Coronary artery (tissue), 2 donors: Measurements from ENCODE around the gene GRHL3.

Experiments
- DNase-seq: peaks from one replicate; pipeline ENCODE4 v3.0.0-alpha.2; 2017; ENCODE audit warnings: low spot score
- H3K27ac ChIP-seq, 2 donors: fragments of 200-600 bp; sonication (generic); one replicate each; pipeline ENCODE4 v1.5.1; 2016 to 2019
- H3K4me3 ChIP-seq: fragments of 200-600 bp; sonication (generic); 2 replicates; pipeline ENCODE4 v1.5.1; 2016; ENCODE audit warnings: mild to moderate bottlenecking, moderate library complexity
- TF ChIP-seq, protein P1 (sequence below): fragments of 200-600 bp; sonication (generic); IDR thresholded peaks from one replicate; pipeline ENCODE4 v1.5.1; 2019; ENCODE audit warnings: antibody characterized with exemption

Gene GRHL3

DNA sequence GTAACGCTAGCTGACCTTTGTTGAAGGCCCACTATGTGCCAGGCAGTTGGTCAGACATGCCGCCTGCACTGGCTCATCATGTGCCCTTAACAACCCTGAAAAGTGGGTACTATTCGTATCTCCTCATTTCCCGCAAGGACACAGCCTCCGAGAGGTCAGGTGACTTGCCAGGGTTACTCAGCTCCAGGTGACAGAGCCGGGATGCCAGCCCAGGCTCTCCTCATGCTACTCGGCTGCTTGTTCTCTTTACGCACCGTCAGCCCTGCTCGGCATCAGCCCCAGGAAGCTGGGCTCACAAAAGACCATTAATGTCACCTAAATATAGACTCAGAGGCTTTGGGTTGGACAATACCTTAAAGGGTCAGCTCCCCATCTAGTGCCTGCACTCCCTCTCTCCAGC is 29.0 kb downstream of the GRHL3 start:
- DNase-seq: no peak
- H3K27ac ChIP-seq: no peak overlapping the region
- no peak overlapping the region for H3K4me3 ChIP-seq
- TF ChIP-seq, protein P1, sequence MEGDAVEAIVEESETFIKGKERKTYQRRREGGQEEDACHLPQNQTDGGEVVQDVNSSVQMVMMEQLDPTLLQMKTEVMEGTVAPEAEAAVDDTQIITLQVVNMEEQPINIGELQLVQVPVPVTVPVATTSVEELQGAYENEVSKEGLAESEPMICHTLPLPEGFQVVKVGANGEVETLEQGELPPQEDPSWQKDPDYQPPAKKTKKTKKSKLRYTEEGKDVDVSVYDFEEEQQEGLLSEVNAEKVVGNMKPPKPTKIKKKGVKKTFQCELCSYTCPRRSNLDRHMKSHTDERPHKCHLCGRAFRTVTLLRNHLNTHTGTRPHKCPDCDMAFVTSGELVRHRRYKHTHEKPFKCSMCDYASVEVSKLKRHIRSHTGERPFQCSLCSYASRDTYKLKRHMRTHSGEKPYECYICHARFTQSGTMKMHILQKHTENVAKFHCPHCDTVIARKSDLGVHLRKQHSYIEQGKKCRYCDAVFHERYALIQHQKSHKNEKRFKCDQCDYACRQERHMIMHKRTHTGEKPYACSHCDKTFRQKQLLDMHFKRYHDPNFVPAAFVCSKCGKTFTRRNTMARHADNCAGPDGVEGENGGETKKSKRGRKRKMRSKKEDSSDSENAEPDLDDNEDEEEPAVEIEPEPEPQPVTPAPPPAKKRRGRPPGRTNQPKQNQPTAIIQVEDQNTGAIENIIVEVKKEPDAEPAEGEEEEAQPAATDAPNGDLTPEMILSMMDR: no peak

DNA sequence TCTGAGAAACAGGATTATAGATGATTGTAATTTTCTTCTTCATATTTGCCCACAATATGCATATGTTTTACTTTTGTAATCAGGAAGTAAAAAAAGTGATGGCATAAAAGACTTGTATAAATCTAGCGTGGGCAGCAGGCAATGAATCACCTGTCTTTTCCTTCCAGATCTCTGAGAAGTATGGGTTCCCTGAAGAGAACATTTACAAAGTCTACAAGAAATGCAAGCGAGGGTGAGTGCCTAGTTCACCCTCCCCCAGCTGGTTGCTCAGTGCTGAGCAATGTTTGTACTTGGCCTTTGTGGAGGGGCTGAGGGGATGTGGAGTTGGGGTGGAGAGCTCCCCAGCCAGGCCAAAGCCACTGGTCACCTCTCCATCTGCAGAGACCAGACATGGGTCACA is 30.7 kb downstream of the GRHL3 start:
- TF ChIP-seq, protein P1: no peak
- H3K27ac ChIP-seq: no peak overlapping the region
- no peak overlapping the region for H3K4me3 ChIP-seq
- no peak for DNase-seq

DNA sequence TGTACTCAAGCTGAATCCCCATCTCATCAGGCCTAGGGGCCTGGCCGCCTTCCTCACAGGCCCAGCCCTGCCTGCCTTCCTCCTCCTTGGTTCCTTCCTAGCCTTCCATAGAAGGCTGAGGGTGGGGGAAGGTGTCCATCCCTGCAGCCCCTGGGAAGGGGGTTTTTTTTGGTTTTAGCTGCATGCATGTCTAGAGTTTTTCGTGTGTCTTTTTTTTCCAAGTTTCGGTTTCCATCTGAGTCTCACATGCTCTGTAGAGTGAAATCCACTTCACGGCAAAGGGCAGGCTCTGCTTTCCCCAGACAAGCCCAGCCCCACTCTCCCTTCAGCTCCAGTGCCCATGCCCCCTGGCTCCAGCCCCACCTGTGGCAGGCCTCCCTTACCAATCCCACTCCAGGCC is 32.1 kb downstream of the GRHL3 start:
- Histone ChIP-seq H3K27ac (no peak overlapping the region), H3K4me3 (no peak overlapping the region)
- DNase-seq: no peak
- TF ChIP-seq, protein P1: no peak

DNA sequence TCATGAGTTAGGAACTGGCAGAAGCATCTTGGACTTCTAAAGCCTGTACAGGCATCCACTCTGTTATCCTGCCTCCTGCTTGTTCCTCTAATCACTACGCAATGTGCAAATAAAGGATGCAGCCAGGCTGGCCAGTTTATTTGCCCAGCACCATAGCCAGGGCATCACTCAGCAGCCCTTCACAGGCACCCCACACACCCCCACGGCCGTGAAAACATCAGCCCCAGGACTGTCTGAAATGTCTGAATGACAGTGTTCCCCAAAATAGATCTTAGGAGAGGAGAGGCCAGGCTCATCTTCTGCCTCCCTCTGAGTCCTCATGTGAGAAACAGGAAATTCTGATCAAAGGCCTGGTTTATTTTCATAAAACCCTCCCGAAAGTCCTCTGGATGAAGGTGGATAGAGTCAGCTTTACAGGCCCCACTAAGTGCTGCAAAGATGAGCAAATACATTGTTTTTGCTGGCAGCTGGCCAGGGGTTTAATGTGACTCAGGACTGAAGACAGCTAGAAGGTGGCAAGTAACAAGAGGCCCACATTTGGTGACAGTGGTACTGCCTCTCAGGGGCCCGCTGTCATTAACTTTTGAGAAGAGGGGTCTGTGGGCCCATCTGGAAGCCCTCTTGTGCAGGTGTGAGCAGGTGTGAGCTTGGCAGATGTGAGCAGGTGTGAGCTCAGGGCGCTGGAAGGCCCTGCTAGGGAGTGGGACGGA is 32.9 kb downstream of the GRHL3 start:
- H3K4me3 ChIP-seq: no peak overlapping the region
- TF ChIP-seq, protein P1: no peak
- H3K27ac ChIP-seq: no peak overlapping the region
- no peak for DNase-seq

DNA sequence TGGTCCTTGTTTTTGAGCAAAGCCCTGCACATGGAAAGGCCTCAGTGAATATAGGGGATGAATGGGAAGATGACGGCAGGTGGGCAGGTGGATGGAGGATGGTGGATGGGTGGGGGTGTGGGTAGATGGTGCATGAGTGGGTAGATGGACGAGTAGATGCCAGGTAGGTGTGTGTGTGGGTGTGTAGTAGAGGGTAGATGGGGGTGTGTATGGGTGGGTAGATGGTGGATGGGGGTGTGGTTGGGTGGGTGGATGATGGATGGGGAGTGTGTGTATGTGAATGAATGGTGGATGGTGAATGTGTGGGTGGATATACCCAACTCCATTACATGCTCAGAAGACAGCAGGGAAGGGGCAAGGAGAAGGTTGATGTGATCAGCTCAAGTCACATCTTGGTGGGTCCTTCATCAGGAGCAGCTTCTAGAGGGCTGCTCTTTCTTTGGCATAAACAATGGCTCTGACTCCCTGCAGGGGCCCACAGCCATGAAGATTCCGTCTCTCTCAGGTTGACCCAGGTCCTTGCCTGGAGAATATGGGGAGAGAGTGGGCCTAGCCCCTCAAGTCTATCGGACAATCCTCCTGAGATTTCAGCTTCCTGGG is 34.2 kb downstream of the GRHL3 start:
- TF ChIP-seq, protein P1: no peak
- Histone ChIP-seq H3K27ac (no peak overlapping the region), H3K4me3 (no peak overlapping the region)
- DNase-seq: no peak

DNA sequence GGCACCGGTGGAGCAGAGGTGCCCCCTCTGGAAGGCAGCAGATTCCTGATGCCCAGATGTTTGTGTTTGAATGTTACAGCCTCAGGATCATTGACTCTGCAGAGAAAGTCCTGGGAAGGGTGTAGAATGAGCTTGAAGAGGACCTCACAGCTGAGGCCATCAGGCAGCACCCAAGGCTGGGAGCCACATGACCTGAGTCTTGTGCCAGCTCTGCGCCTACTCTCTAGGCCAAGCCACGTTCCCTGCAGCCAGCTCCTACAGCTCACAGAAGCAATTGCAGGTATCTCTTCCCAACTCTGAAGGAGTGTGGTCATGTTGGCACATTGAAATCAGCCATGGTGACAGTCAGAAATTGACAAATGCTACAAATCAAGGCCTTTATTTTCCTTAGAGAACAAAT is 36.3 kb downstream of the GRHL3 start:
- TF ChIP-seq, protein P1: no peak
- Histone ChIP-seq H3K4me3 (no peak overlapping the region), H3K27ac (no peak overlapping the region)
- DNase-seq: no peak

DNA sequence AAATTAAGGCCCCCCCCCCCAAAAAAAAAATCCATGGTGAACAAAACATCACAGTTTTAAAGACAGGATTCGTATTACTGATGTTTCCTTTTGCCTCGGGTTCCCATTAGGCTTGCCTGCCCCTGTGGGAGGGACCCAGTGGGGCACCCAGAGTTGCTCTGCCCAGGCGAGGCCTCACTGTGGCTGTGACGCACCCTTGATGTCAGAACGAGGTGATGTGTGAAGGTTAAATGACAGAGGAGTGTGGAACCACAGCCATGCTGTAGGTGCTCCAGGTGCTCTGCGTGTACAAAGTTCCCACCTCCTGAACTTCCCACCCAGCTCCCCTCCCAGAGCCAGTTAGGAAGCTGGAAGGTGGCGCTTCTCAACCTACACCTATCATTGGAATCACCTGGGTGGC is 37.9 kb downstream of the GRHL3 start:
- TF ChIP-seq, protein P1: no peak
- Histone ChIP-seq H3K4me3 (no peak overlapping the region), H3K27ac (no peak overlapping the region)
- DNase-seq: no peak
